GM10248 (cell line): ENCODE data around the gene SLC37A4.
A peak's percentile ranks its signal among the peaks of the same experiment; 100 is the strongest.
"Not testable (repeated sequence)": the region's sequence is repeated elsewhere in the genome, so short reads cannot be mapped to it uniquely, and the experiment has no call there.

Experiments
- CTCF ChIA-PET: fragments of 300-600 bp; sonication (Branson Sonifier 250); formaldehyde crosslinking; extraction: SDS; loops from one replicate; lab custom pipeline; 2021; ENCODE audit warnings: antibody characterized with exemption; lab: Yijun Ruan, JAX
- POLR2A ChIA-PET: fragments of 350-650 bp; sonication (Branson Sonifier 250); formaldehyde crosslinking; extraction: SDS; loops from one replicate; lab custom pipeline; 2020; ENCODE audit warnings: antibody characterized with exemption; lab: Yijun Ruan, JAX
- DNase-seq: peaks from one replicate; pipeline ENCODE4 v3.0.0; 2012; ENCODE audit errors: extremely low spot score
- CTCF ChIP-seq: IDR thresholded peaks from 2 replicates; pipeline ENCODE4 v1.5.1; 2012; ENCODE audit warnings: mild to moderate bottlenecking, low read depth; ENCODE audit errors: extremely low read depth, missing control alignments, control extremely low read depth

Gene SLC37A4

GRCh38 chr11:118998388-118998717 is 32.3 kb downstream of the SLC37A4 start:
- TF ChIP-seq CTCF: no peak
- DNase-seq: no peak
- ChIA-PET CTCF (interaction anchor here (1.0 to 1.4 kb wide), 7 partner anchors 11 to 309 kb away, joined by 3 to 6 read pairs (median 4); partner anchors contain the start of genes HINFP, RPS25 and TRAPPC4), POLR2A (no interaction called here)

- no peak for TF ChIP-seq CTCF
- POLR2A ChIA-PET: interaction anchor here (1.7 kb wide), 1 partner anchor 20 kb away, joined by 4 read pairs; the partner anchor contains the start of genes RPS25 and TRAPPC4
- DNase-seq: peak; percentile 99
- CTCF ChIA-PET: interaction anchor here (0.8 to 1.9 kb wide), 12 partner anchors 10 to 337 kb away, joined by 3 to 6 read pairs (median 3); partner anchors contain the start of genes HINFP, RPS25 and TRAPPC4
These were observed 32.9 kb downstream of the SLC37A4 start, which contains the start of gene CENATAC for GRCh38 chr11:118997627-118998387. Gene CENATAC, plus strand, starts transcription at chr11:118998138. Its CDS starts 60 bp downstream, at chr11:118998198.

- DNase-seq: peak; percentile 69
- no peak for TF ChIP-seq CTCF
- ChIA-PET CTCF (interaction anchor here (0.8 to 1.9 kb wide), 13 partner anchors 9 to 337 kb away, joined by 3 to 6 read pairs (median 3); partner anchors contain the start of genes HINFP, RPS25 and TRAPPC4), POLR2A (interaction anchor here (1.7 kb wide), 1 partner anchor 21 kb away, joined by 4 read pairs; the partner anchor contains the start of genes RPS25 and TRAPPC4)
These were observed 33.6 kb downstream of the SLC37A4 start for GRCh38 chr11:118996926-118997626.

- CTCF ChIA-PET, POLR2A ChIA-PET, DNase-seq: not testable (repeated sequence)
These were observed 39.1 kb downstream of the SLC37A4 start for GRCh38 chr11:118991486-118992038.

GRCh38 chr11:118988280-118988679 is 42.4 kb downstream of the SLC37A4 start:
- DNase-seq: no peak
- ChIA-PET POLR2A (interaction anchor here (0.7 kb wide), 1 partner anchor 11 kb away, joined by 5 read pairs; no protein-coding TSS in a partner anchor), CTCF (interaction anchor here (1.4 kb wide), 1 partner anchor 9 kb away, joined by 3 read pairs; the partner anchor contains the start of gene CENATAC)
- TF ChIP-seq CTCF: no peak

- POLR2A ChIA-PET: no interaction called here
- DNase-seq: no peak
- no peak for TF ChIP-seq CTCF
- CTCF ChIA-PET: interaction anchor here (0.8 to 1.2 kb wide), 2 partner anchors 12 to 39 kb away, joined by 3 to 6 read pairs; no protein-coding TSS in a partner anchor
These were observed 45.9 kb downstream of the SLC37A4 start for GRCh38 chr11:118984825-118985224.

- DNase-seq, POLR2A ChIA-PET: not testable (repeated sequence)
- CTCF ChIA-PET: interaction anchor here (0.8 to 1.2 kb wide), 2 partner anchors 13 to 39 kb away, joined by 3 to 6 read pairs; no protein-coding TSS in a partner anchor
These were observed 46.3 kb downstream of the SLC37A4 start for GRCh38 chr11:118984337-118984736.
